Activated gamma-delta T cell treated with Interleukin-2 at 50 U/mL for 16 hours (primary cell): ENCODE data around the gene ERBB4.

ENCODE experiments used
- DNase-seq: peaks from one replicate; pipeline ENCODE4 v3.0.0-alpha.2; 2020

ERBB4 gene

DNA sequence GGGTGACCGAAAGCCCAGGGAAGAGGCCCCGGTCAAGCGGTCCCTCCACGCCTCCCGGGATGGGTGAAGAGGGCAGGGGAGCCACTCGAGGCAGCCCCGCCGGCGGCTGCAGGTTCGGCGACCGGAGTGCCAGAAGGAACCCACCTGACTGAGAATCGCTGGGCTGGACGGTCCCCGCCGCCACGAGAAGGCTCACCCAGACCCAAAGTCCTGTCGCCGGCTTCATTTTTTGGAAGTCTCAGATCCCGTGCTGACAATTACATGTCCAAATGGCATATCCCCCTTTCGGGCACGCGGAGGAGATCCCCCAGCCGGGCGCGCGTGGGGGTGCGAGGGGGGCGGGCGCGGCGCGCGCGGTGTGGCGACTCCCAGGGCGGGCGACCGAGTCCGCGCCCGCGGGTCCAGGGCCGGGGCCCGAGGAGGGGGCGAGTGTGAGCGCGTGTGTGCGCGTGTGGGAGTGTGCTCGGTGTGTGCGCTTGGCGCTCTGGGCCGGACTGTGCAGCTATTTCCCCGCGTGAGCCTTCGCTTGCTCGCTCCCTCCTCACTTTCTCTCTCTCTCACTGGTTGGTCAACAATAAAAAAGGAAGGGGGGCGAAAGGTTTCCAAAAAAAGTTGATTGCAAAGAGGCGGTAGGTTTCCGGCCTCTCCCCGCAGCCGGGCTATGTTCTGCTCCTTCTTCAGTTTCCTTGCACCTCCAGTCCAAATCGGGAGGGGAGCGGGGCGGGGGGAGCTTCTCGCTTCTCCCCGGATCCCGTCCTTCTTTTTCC lies at the start of gene ERBB4:
Gene ERBB4, minus strand, starts transcription at position 498 of the 767 bp plus-strand sequence. Its CDS starts 272 bp downstream, at position 226.
- DNase-seq: no peak

DNA sequence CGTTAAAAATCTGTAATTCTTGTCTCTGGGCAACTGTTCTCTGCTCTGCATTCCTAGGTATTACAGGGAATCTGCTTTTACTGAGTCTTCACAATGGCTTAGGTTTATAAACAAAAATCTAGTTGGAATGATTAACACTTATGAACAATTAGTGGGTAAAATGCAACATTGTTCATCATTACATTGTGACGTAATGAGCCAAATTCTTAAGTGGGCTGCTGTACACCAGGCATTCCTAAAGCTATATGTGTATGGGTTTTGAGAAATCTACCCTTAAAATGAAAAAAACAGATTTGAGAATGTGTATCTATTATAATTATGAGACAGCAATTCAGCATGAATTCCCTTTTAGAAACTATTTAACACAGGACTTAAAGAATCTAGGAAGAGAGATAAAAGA lies 41.5 kb upstream of the ERBB4 start:
- no peak for DNase-seq

GRCh38 chr2:212556296-212556695 lies 17.7 kb upstream of the ERBB4 start:
- no peak for DNase-seq

- DNase-seq: no peak
Observed at GRCh38 chr2:212554233-212554632, 15.6 kb upstream of the ERBB4 start.

DNA sequence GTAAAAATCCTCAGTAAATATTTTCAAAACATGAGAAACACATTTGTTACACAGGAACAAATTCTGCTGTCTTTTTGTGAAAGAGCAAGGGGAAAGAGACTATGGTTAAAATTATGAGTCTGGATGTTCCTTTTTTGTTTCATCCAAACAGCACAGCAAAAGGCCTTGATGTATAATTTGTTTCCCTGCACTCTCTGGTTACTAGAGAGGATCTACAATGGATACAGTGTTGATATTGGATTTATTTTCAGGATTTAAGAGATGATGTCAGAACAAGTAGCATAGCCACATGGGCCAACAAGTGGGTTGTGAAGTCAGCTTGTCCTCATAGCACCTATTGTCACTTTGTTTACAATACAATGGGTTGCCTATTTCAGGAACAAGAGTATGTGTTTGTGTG lies 11.3 kb upstream of the ERBB4 start:
- no peak for DNase-seq

DNA sequence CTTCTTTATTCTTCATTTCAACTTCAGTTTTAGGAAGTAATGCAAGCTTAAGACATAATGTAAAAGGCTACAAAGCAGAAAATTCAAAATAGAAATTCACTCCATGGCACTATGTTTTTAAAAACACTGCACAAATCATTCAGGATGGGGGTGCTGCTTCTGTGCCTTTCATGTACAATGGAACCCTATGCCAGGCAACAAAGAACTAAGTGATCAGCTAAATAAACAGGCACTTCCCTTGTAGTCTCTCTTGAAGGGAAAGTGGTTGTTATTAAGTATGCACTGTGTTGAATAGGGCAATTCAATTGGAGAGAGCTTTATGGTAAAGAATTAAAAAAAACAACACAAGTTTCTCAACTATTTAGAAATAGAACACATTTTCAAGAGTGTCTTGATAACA lies 10.9 kb upstream of the ERBB4 start:
- no peak for DNase-seq

GRCh38 chr2:212548455-212548819 lies 9.8 kb upstream of the ERBB4 start:
- no peak for DNase-seq

- DNase-seq: no peak
Observed at GRCh38 chr2:212547716-212548454, 9.3 kb upstream of the ERBB4 start.

GRCh38 chr2:212546669-212547068 lies 8.1 kb upstream of the ERBB4 start:
- no peak for DNase-seq

GRCh38 chr2:212540341-212540740 lies 1.7 kb upstream of the ERBB4 start:
- no peak for DNase-seq

- no peak for DNase-seq
Observed at GRCh38 chr2:212539072-212539880, 674 bp upstream of the ERBB4 start.

GRCh38 chr2:212537726-212538304 lies 787 bp downstream of the ERBB4 start:
- no peak for DNase-seq

DNA sequence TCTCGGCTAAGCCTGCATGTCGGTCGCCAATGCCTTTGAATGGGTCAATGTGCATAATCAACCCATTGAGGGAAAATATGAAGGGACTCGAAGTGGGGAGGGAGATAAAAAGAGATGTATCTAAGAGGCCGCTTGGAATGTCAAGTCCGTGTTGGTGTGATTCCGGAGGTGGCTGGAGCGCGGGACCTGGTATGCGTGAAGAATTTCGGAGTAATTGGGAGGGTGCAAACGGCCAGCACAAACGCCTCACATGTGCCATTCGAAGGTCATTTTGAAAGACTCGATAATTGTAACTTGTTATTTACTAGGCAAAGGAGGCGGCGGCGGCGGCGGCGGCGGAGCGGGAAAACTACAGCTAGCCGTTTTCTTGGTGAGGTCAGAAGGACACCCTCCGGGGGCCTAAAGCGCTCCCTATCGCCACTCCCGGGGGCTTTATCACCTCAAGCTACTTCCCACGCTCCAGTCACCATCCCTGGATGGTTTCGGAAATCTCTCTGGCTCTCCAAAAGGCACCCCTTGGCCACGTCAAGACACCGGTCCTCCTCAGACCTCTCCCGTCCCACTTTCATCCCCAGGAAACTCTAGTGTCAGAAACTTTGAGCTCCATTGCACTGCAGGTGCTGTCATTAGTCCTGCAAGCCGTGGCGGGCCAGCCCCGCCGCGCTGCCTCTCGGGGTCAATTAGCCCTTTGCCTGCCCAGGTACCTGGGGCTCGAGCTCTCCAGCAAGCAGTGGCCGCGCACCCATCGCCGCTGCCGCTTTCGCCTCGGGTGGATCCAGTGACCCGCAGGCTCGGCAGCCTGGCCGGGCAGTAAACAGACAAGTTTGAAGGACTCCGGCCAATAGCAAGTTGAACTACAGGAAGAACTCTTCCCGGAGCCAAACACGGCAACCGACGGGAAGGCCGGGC lies 1.5 kb downstream of the ERBB4 start:
- DNase-seq: no peak

DNA sequence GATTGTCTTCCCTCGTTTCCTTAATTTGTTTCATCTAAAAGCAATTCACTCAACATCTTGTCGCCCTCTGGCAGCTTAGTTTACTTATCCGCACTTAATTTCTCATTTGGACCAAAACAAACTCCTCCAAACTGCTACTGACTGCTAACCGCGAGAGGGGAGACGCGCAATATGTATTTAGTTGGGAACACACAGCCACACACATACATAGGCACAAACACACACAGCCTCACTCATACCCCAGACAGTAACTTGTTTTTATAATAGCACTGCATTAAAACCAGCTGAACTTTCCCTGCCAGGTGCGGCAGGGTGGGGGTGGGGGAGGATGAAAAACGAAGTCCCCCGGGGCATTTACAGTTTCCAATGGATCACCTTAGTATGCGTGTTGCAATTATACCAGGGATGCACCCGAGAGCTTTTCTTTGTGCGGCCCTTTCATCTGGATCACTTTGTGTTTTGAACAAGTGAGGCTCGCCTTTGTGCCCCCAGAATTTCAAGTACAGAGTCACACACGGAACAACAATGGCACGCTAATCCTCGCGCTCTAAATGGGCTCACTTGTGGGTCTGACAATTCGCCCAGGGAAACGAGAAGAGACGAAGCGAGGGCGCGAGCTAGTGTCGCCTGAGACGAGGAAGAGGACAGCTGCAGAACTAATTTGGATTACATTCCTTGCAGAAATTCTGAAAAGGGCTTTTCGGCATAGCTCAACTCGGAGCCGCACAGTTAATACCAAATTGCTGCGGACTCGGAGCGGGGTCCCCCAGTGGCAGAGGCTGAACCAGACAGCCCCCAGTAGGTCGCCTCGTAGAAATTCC lies 2.4 kb downstream of the ERBB4 start:
- DNase-seq: no peak

DNA sequence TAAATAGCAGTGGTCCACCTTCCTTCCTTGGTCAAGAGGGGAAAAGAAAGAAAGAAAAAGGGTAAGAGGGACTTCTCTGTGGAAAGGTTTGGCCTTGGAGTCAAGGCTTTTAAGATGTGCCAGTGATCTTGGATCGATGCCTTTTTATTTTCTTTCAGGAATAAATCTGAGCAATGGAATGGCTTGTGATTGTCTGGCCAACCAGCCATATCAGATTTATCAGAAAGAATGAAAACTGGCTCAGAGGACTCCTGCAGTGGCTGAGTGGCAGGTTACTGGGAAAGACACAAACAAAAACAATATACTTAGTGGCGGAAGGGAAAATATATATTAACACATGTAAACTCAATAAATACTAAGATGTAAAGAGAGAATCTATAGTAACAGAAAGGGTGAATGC lies 4.3 kb downstream of the ERBB4 start:
- DNase-seq: no peak

GRCh38 chr2:212532585-212532984 lies 6.0 kb downstream of the ERBB4 start:
- DNase-seq: no peak

DNA sequence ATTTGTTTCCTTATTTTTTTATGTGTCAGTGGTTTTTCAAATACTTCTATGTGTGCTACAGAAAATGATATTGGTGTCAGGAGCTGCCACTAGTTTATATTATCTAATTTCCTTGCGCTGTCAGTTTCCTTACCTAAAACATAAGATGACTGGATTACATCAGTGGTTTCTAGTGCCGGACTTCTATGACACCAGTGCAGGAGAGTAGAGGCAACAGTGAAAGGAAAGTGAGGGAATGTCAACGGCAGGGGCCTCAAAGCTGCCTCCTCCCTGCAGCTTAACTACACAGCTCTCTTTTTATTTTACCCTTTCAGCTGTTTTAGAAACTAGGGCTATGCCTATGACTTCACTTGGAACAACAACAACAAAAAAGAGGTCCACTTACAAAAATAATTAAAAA lies 6.5 kb downstream of the ERBB4 start:
- DNase-seq: no peak

GRCh38 chr2:212531499-212531898 lies 7.1 kb downstream of the ERBB4 start:
- DNase-seq: no peak

- no peak for DNase-seq
Observed at GRCh38 chr2:212530991-212531390, 7.6 kb downstream of the ERBB4 start.

- DNase-seq: no peak
Observed at GRCh38 chr2:212530373-212530772, 8.2 kb downstream of the ERBB4 start.
